Measurements from ENCODE around the gene DMRTB1.

GRCh38 chr1:53511933-53512806 lies 53.0 kb downstream of the DMRTB1 start:
- no peak for TF ChIP-seq CTCF (conservative IDR thresholded peaks at IDR 0.05 in 1 of 2, IDR thresholded peaks at IDR 0.05 in 1 of 2; ENCODE audit: extremely low read depth in 1 of 2, insufficient read depth in 1 of 2, low read depth in 1 of 2, low read length in 2 of 2)
- TF ChIP-seq EZH2 (IDR thresholded peaks at IDR 0.05; ENCODE audit: borderline replicate concordance, low read length): no peak

All from mammary epithelial cell (primary cell).